Midbrain (tissue), 1 donor: ENCODE data around the gene TEX264.
A peak's percentile ranks its signal among the peaks of the same experiment; 100 is the strongest.
"Not testable (repeated sequence)": the region's sequence is repeated elsewhere in the genome, so short reads cannot be mapped to it uniquely, and the experiment has no call there.

Experiments
- DNase-seq: peaks from one replicate; lab custom pipeline; 2025; lab: John Stamatoyannopoulos, UW

Gene TEX264

DNA sequence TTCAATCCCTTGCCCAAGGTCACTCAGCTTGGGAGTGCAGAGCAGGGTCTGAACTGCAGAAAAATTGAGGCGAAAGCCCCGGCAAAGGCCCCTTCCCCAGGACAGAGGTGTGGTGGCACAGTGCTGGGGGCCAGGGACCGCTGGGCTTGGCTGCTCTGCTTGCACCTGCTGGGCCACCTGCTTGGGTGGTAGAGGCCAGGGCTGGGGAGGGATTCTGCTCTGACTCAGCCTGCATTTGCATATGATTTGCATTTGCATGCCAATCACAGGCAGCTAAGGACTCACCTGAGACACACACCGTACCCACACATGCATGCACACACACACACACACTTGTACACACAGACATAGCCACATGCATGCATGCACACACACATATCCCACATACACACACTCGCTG lies 45.8 kb downstream of the TEX264 start:
- no peak for DNase-seq

DNA sequence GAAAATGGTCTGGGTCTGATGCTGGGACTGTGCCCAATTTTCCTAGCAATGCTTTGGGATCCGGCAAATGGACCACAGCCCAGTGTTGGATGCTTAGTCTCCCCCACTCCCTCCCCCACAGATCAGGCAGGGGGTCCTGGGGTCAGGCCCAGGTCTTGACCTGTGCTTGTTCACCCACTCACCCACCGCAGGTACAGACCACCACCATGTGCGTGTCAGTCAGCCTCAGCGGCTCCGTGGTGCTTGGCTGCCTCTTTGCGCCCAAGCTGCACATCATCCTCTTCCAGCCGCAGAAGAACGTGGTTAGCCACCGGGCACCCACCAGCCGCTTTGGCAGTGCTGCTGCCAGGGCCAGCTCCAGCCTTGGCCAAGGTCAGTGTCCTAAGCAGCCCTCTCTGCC lies 46.4 kb downstream of the TEX264 start:
- no peak for DNase-seq

DNA sequence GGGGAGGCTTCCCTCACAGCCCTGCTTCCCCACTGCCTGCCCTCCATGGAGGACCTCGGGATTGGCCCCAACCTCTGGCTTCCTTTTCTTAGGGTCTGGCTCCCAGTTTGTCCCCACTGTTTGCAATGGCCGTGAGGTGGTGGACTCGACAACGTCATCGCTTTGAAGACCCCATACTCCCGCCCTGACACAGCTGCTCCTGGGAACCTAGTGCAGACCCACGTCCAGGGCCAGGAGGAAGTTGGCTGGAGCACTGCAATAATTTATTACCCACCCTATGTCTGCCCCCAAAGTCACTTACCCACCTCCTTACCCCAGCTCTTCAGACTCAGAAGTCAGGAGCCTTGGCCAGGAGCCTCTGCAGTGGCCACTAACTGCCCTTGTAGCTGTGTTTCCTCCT lies 46.9 kb downstream of the TEX264 start:
- DNase-seq, result no peak

DNA sequence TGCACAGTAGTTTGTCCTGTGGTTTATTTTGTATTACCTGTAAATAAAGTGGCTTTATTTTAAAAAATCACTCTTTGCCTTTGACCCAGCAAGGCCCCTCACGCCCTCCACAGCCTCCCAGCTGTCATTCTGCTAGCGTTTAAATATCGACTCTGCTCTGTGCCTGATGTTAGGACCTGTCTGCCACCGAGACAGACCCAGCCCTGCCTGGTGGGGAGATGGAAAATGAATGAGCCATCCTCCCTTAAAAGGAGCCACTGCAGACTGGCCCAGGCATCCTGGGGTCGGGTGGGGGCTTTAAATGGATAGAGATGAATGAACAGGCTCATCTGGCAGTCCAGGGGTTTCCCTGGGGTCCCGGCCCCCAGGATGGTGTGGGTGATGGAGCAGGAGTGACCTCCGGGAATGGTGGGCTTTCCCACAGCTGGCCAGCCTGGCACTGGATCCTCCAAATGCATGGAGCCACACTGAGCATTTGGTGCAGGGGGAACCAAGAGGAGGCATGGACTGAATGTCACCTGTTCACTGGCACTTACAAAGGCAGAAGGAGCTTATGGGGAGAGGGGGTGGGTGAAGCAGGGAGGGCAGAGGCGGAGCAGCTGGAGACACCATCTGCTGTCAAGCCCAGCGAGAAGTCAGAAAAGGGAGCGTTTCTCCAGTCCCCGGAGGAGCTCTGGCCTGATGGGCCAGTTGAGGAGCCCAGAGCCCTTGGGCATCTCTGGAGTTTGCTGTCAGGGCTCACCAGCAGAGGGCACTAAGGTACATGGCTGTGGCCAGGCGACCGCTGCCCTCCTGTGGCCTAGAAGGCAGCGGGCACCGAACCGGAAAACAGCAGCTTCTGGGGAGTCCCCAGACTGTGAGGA lies 47.7 kb downstream of the TEX264 start:
- DNase-seq, result peak; percentile 59

DNA sequence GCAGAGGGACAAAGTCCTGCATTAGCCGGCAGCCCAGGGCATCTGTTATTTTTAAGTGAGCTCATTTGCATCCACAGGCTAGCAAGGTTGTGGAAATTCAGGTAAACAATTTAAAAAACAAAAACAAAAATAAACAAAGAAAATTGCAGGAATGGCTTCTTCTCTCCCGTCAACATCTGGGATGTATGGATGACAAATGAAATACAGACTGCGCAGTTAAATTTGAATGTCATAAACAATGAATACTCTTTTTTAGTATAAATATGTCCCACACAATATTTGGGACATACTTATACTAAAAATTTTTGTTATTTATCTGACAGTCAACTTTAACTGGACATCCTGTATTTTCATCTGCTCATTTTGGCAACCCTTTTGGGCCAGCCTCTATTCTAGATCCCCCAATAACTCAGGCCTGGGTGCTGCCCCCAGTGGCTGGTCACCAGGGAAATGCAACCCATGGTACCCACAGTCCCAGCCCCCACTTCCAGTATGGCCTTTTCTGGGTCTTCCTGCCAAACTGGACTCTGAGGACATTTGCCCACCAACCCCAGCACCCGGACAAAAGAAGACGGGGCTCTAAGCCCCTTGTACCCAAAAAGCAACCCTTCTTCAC lies 48.5 kb downstream of the TEX264 start:
- no peak for DNase-seq

DNA sequence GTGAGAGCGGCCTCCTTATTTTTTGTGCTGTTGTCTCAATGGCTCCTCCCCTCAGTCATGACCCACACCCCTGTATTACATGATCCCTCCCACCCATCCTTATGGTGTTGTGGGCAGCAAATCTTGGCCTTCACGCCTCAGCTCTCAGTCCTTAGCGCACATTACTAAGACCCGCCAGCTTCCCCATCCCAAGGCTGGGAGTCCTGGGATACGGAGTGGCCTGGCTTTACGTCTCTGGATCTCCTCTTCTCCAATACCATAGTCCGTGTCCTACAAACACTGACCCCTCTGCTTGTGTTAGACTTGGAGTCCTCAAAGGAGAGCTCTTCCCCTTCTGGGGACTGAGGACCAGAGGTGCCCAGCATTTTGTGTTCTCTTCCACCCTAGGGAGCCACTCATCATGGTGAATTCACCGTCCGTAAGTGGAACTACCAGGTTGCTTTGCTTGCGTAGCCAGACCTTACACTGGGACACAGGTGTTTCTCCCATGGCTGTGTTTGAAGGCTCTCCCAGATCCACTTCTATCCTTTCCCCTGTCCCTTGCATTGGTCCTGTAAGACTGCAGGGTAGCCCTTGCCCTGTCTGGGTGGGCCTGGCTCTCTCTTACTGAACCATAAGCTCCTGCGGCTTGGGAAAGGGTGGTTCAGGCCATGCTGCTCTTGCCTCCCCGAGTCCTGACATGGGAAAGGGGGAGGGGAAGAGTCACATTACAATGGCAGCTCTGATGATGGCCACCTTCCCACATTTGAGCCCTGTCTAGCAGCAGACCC lies 49.4 kb downstream of the TEX264 start:
- DNase-seq, result no peak

DNA sequence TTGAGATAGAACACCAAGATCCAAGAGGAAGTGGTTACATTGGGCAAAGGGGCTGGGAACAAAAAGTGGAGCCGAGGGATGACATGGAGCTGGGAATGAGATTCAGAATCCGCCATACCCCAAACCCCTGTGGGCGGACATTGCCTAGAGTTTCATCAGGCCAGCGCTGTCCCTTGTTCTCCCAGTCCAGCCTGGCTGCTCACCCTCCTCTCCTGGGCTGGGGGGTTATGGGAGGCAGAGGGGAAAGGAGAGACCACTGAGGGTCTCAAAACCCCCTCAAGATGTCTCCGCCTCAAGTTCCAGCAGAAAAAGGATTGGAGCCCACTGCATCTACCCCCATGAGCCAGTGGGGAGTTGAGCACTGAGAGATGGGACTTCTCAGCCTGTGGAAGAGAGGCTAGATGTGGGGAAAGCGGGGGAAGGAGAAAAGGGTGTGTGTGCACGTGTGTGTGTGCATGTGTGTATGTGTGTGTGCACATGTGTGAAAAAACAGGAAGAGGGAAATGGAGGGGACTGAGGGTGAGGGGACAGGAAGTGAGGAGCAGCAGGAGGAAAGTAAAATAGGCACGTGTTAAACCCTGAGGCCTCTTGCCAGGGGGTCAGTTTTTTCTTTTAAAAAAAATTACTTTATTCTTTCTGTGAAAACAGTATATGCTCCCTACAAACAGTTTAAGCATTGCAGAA lies 50.2 kb downstream of the TEX264 start:
- no peak for DNase-seq

DNA sequence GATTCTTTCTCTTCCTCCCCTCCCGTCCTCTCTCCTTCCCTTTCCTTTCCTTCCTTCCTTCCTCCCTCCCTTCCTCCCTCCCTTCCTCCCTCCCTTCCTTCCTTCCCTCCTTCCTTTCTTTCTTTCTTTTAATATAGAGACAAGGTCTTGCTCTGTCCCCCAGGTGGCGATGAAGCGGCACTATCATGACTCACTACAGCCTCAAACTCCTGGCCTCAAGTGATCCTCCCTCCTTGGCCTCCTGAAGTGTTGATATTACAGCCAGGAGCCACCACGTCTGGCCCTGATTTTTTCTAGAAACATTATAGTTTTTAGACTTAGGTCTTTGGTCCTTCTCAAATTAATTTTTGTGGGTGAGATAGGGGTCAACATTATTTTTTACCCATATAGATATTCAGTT lies 51.3 kb downstream of the TEX264 start:
- no peak for DNase-seq

DNA sequence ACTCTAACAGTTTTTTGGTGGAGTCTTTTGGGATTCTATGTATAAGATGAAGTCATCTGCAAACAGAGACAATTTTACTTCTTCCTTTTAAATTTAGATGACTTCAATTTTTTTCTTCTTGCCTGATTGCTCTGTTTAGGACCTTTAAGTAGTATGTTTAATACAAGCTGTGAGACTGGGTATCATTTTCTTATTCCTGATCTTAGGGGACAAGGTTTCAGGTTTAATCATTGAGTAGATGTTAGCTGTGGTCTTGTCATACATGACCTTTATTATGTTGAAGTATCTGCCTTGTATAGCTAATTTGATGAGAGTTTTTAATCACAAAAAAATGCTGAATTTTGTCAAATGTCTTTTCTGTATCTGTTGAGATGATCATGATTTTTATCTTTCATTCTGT lies 56.4 kb downstream of the TEX264 start:
- DNase-seq, result no peak

DNA sequence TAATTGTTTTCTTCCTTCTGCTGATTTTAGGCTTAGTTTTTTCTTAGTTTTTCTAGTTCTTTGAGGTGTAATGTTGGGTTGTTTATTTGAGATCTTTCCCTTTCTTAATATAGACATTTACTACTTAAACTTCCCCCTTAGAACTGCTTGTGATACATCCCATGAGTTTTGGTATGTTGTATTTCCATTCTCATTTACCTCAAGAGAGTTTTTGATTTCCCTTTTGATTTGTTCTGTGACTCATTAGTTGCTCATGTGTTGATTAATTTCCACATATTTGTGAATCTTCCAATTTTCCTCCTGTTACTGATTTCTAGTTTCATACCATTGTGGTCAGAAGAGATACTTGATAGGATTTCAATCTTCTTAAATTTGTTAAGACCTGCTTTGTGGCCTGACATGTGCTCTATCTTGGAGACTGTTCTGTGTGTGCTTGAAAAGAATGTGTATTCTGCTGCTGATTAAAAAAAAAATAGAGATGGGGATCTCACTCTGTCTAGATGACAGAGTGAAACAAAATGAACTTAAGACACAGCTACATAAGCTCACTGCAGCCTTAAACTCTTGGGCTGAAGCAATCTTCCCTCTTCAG lies 58.1 kb downstream of the TEX264 start:
- DNase-seq, result no peak

DNA sequence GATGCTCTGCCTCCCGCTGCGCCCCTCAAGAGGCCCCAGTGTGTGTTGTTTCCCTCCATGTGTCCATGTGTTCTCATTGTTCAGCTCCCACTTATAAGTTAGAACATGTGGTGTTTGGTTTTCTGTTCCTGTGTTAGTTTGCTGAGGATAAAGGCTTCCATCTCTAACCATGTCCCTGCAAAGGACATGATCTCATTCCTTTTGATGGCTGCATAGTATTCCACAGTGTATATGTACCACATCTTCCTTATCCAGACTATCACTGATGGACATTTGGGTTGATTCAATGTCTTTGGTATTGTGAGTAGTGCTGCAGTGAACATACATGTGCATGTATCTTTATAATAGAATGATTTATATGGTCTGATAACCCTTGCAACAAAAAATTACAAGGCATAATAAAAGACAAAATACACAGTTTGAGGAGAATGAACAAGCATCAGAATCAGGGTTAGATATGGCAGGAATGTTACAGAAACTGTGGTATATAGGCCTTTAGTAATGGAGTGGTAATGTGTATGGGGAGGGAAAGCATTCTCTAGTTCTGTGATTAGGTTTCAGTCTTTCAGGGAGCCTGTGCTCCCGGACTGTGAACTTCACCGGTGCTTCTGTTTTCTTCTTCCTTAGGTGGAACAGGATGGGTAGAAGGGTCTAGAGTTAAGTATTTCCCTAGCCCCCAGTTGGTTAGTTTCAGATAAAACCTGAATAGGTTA lies 63.0 kb downstream of the TEX264 start:
- DNase-seq, result no peak

DNA sequence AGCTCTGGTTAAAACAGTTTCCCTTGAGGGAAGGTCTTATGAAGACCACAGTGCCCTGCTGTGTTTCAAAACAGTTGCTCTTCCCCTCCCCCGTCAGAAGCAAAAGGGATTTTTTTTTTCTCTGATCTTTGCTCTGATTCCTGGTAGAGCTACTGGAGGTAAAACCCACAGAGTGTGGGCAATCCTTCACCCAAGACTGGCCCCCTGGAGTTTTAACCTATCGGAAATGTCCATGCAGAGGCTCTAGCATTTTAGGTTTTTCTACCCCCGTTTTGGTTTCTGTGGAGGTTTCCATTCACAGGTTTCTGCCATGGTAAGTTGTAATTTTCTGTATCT lies 63.5 kb downstream of the TEX264 start:
- no peak for DNase-seq

DNA sequence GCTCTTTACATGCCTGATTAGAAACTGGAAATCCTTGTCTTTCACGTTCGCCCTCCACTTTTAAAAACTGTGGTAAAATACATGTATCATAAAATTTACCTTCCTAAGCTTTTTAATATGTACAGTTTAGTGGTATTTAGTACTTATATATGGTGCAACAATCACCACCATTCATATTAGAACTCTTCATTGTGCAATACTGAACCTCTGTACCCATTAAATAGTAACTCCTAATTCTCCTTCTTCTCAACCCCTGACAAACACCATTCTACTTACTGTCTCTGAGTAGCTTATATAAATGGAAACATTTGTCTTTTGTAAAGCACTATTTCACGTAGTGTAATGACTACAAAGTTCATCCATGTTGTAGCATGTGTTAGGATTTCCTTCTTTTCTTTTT lies 64.0 kb downstream of the TEX264 start:
- DNase-seq, result no peak

DNA sequence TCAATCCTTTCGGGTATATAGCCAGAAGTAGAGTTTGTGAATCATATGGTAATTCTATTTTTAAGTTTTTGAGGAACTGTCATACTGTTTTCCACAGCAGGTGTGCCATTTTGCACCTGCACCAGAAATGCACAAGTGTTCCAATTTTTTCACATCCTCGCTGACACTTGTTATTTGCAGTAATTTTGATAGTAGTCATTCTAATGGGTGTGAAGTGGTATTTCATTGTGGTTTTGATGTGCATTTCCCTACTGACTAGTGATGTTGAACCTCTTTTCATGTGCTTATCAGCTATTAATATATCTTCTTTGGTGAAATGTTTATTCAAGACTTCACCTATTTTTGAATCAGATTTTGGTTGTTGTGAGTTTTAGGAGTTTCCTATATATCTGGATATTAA lies 64.9 kb downstream of the TEX264 start:
- no peak for DNase-seq

DNA sequence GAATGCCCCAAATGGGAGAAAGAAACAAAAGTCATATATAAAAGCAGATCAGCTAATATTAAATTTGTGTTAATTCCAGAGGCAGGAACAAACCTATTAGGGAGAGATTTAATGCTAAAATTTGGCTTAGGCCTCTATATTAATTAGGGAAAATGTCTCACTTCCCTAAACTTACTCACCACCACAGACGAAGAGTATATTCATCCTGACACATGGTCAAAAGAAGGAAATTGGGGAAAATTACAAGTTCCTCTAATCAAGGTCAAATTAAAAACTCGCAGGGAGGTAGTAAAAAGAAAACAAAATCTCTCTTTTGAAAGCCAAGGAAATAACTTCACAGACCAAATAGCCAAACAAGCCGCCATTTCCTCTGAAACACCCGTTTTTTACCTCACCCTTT lies 68.1 kb downstream of the TEX264 start:
- no peak for DNase-seq

DNA sequence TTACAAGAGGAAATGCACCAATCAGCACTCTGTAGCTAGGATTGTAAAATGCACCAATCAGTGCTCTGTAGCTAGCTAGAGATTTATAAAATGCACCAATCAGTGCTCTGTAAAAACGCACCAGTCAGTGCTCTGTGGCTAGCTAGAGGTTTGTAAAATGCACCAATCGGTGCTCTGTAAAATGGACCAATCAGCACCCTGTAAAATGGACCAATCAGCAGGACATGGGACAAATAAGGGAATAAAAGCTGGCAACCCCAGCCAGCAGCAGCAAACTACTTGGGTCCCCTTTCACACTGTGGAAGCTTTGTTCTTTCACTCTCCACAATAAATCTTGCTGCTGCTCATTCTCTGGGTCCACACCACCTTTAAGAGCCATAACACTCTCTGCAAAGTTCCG lies 71.3 kb downstream of the TEX264 start:
- not testable (repeated sequence) for DNase-seq

DNA sequence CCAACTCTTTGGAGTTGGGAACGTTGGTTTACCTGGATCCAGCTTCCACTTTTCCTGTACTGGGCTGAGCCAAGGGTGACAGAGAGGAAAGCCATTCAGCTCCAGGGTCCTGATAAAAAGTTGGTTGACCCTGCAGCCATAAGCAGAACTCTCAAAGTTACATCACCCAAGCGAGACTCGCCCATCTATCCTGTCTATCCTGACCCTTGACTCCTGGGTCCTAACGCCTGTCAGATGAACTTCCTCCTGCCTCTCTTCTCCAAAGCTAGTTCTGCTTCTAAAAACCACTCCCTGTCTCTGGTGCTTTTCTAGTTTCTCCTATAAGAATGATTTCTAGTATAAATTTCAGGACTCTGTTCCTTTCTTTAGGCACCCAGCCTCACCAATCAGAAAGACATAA lies 71.9 kb downstream of the TEX264 start:
- DNase-seq, result not testable (repeated sequence)

DNA sequence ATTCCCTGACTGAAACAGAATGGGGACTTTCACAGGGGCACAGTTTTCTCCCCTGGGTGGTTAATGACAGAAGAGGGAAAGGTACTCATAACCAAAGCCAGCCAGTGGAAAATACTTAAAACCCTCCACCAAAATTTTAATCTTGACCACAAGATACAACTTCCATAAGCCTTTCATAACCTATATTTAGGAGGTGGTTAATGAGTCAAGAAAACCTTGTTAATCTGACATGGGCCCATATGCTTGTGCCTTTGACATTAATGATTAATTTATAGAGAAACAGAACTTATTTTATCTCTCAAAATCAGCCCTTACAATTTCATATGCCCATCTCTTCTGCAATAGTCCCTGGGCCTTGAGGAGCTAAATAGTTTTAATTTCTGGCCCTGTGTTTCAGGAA lies 76.8 kb downstream of the TEX264 start:
- DNase-seq, result no peak

DNA sequence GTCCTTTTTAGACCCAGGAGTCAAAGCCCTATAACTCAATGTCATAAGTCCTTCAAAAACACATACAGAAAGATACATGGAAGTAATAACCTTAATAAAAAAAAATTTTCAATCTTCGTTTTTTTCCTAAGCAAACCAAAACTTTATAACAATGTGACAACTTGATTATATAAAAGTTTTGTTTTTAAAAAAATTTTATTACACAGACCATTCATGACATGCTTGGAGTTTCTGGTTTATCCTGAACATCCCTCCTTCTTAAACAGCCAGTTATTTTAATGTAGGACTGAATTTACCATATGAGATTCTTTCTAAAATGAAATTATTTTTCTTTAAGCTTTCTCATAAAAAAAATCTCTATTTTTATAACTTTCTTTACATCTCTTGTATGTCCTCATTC lies 77.3 kb downstream of the TEX264 start:
- no peak for DNase-seq

DNA sequence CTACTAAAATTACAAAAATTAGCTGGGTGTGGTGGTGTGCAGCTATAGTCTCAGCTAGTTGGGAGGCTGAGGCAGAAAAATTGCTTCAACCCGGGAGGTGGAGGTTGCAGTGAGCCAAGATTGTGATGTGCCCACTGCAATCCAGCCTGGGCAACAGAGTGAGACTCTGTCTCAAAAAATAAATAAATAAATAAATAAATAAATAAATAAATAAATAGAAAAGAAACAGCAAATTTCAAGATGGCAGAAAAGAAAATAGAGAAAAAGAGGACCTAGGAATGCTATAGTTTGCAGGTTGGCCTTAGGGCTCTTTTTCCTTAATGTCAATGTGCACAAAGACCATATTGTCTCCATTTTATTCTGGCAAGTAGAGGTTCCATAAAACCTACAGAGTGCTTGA lies 79.8 kb downstream of the TEX264 start:
- no peak for DNase-seq

DNA sequence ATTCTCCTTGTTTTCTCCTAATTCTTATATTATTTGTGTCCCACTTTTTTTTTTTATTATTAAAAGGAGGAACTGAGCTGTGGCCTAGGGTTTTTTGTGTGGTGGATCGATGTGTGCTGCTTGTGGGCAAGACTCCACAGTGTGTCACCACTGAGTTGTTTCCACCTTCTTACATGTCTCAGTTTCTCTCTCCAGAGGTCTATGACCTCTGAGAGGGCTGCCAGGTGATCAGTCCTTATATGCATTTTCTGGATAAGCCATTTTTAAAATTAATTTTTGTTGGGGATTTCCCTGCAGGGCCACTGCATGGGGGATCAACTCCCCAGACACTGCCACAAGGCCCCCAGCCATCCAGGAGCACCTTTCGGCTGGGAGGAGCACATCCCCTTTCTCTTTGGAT lies 80.2 kb downstream of the TEX264 start:
- DNase-seq, result no peak
